Uterus (tissue), 4 donors: Measurements from ENCODE around the gene TMEM158. TPM values are rescaled to one million over a fixed set of nuclear protein-coding genes. Genes with fewer than 3 reads are reported as not detected.

Source experiments
- DNase-seq, 2 donors: peaks; one replicate each; pipeline ENCODE4 v3.0.0-alpha.2; 2019 to 2020
- H3K27ac ChIP-seq, 2 donors: fragments of 200-600 bp; sonication (generic); 1 replicate in 1 of 2; 2 replicates in 1 of 2; pipeline ENCODE4 v1.5.1; 2016 to 2018
- H3K27me3 ChIP-seq, 2 donors: fragments of 200-600 bp; sonication (generic); one replicate each; pipeline ENCODE4 v1.5.1; 2018 to 2019; ENCODE audit warnings: control low read depth in 1 of 2
- H3K36me3 ChIP-seq, 2 donors: fragments of 200-600 bp; sonication (generic); one replicate each; pipeline ENCODE4 v1.5.1; 2019; ENCODE audit warnings: control low read depth in 1 of 2
- H3K4me1 ChIP-seq, 2 donors: fragments of 200-600 bp; sonication (generic); one replicate each; pipeline ENCODE4 v1.5.1; 2018 to 2019; ENCODE audit warnings: control low read depth in 1 of 2
- H3K4me3 ChIP-seq, 2 donors: fragments of 200-600 bp; sonication (generic); 1 replicate in 1 of 2; 2 replicates in 1 of 2; pipeline ENCODE4 v1.5.1; 2018 to 2019; ENCODE audit warnings: mild to moderate bottlenecking in 1 of 2
- H3K9me3 ChIP-seq, 2 donors: fragments of 200-600 bp; sonication (generic); one replicate each; pipeline ENCODE4 v1.5.1; 2019; ENCODE audit warnings: control low read depth in 1 of 2
- CTCF ChIP-seq, 4 experiments: fragments of 200-600 bp in 2 of 4; fragments of 450-650 bp in 2 of 4; sonication (generic) in 2 of 4; IDR thresholded peaks; one replicate each; pipeline ENCODE4 v1.5.1; 2016 to 2019; ENCODE audit warnings: antibody characterized with exemption in 4 of 4, mild to moderate bottlenecking in 2 of 4, moderate library complexity in 1 of 4
- POLR2A ChIP-seq, 2 donors: fragments of 450-650 bp; IDR thresholded peaks; one replicate each; pipeline ENCODE4 v1.6.1; 2016; ENCODE audit warnings: antibody characterized with exemption in 2 of 2, mild to moderate bottlenecking in 1 of 2, moderate library complexity in 1 of 2
- intact Hi-C: fragments of 100-400 bp; cut with DNase I; formaldehyde crosslinking; loops from one replicate; pipeline ENCODE4 v1.15.1; 2023; ENCODE audit warnings: low total_unique reads
- total RNA-seq, 4 donors: library from RNA; depleted of rRNA in 3 of 4; stranded (reverse); fragments of >200 nt in 3 of 4; gene quantifications; one replicate each; pipeline versions ENCODE4 v1.1.0 to v1.2.4, GENCODE V29; 2014 to 2023
- donor health status: DM: yes; HTN: yes; CAD: no.

TMEM158 gene
- total RNA-seq, 4 donors from 2014 or later: 2.6 to 93.1 (median 47.8) TPM

- no peaks in the 10 kb centered on the region for H3K36me3 ChIP-seq
- peak overlapping the region; percentile 8 to 19 for H3K4me3 ChIP-seq
- DNase-seq: peak; percentile 76 to 87
- peaks cover 5 to 10% of the 10 kb centered on the region in 2 donors for H3K4me1 ChIP-seq
- H3K27me3 ChIP-seq: no peaks in the 10 kb centered on the region
- TF ChIP-seq POLR2A (IDR thresholded peaks at IDR 0.05) (no peak), CTCF (IDR thresholded peaks at IDR 0.05) (no peak)
- H3K9me3 ChIP-seq: no peaks in the 10 kb centered on the region
- peak overlapping the region; percentile 83 to 89 for H3K27ac ChIP-seq
- intact Hi-C loops: loop anchor here (5.0 to 10.0 kb wide), 2 partner anchors 94 to 167 kb away; no protein-coding TSS in a partner anchor
These were observed 14.5 kb downstream of the TMEM158 start for GRCh38 chr3:45211466-45212094.

- intact Hi-C loops: loop anchor here (5.0 to 10.0 kb wide), 2 partner anchors 93 to 166 kb away; no protein-coding TSS in a partner anchor
These were observed 15.6 kb downstream of the TMEM158 start for GRCh38 chr3:45210308-45211041.

GRCh38 chr3:45209526-45209925 lies 16.6 kb downstream of the TMEM158 start:
- intact Hi-C loops: no loop called here
- TF ChIP-seq POLR2A (IDR thresholded peaks at IDR 0.05) (no peak), CTCF (IDR thresholded peaks at IDR 0.05) (no peak)
- H3K27ac ChIP-seq: peak overlapping the region; percentile 83 to 89
- no peak overlapping the region for H3K4me3 ChIP-seq
- H3K27me3 ChIP-seq: no peaks in the 10 kb centered on the region
- H3K9me3 ChIP-seq: no peaks in the 10 kb centered on the region
- H3K36me3 ChIP-seq: no peaks in the 10 kb centered on the region
- peaks cover 5 to 7% of the 10 kb centered on the region in 2 donors for H3K4me1 ChIP-seq
- DNase-seq: peak; percentile 39 to 65

More at GRCh38 chr3:45210308-45211041, 15.6 kb downstream of the TMEM158 start:
- DNase-seq: peak; percentile 80 to 87
- no peaks in the 10 kb centered on the region for H3K9me3 ChIP-seq
- H3K36me3 ChIP-seq: no peaks in the 10 kb centered on the region
- H3K4me1 ChIP-seq: peaks cover 5 to 7% of the 10 kb centered on the region in 2 donors
- H3K27ac ChIP-seq: peak overlapping the region; percentile 83 to 89
- H3K27me3 ChIP-seq: no peaks in the 10 kb centered on the region
- H3K4me3 ChIP-seq: no peak overlapping the region
- TF ChIP-seq POLR2A (IDR thresholded peaks at IDR 0.05): no peak
- peak; percentile 55 to 81 (median 75) for TF ChIP-seq CTCF (IDR thresholded peaks at IDR 0.05)

- no peak for TF ChIP-seq CTCF (IDR thresholded peaks at IDR 0.05)
- TF ChIP-seq POLR2A (IDR thresholded peaks at IDR 0.05): no peak
- Histone ChIP-seq H3K4me3 (no peak overlapping the region), H3K4me1 (peaks cover 5 to 7% of the 10 kb centered on the region in 2 donors), H3K36me3 (no peaks in the 10 kb centered on the region), H3K27ac (no peak overlapping the region), H3K9me3 (no peaks in the 10 kb centered on the region), H3K27me3 (no peaks in the 10 kb centered on the region)
- DNase-seq: no peak
- intact Hi-C loops: no loop called here
These were observed 17.5 kb downstream of the TMEM158 start for GRCh38 chr3:45208586-45208985.

- H3K27me3 ChIP-seq: no peaks in the 10 kb centered on the region
- no peaks in the 10 kb centered on the region for H3K36me3 ChIP-seq
- intact Hi-C loops: no loop called here
- TF ChIP-seq POLR2A (IDR thresholded peaks at IDR 0.05) (no peak), CTCF (IDR thresholded peaks at IDR 0.05) (no peak)
- no peak for DNase-seq
- H3K4me1 ChIP-seq: peaks cover 5 to 7% of the 10 kb centered on the region in 2 donors
- no peak overlapping the region for H3K27ac ChIP-seq
- H3K4me3 ChIP-seq: no peak overlapping the region
- H3K9me3 ChIP-seq: no peaks in the 10 kb centered on the region
These were observed 18.6 kb downstream of the TMEM158 start for GRCh38 chr3:45207446-45207845.
